Suprapubic skin (tissue), 3 donors: ENCODE measurements around the gene DPM3.

Experiments used
- CTCF ChIP-seq, 2 donors: fragments of 200-600 bp in 1 of 2; fragments of 450-650 bp in 1 of 2; sonication (generic) in 1 of 2; IDR thresholded peaks; one replicate each; pipeline ENCODE4 v1.5.1; 2016 to 2019; ENCODE audit warnings: antibody characterized with exemption in 2 of 2, mild to moderate bottlenecking in 1 of 2, moderate library complexity in 1 of 2
- POLR2AphosphoS5 ChIP-seq, 3 donors: sonication (generic); formaldehyde crosslinking; IDR thresholded peaks; one replicate each; pipeline ENCODE4 v1.6.1; 2017; ENCODE audit warnings: antibody characterized with exemption in 3 of 3

DNA sequence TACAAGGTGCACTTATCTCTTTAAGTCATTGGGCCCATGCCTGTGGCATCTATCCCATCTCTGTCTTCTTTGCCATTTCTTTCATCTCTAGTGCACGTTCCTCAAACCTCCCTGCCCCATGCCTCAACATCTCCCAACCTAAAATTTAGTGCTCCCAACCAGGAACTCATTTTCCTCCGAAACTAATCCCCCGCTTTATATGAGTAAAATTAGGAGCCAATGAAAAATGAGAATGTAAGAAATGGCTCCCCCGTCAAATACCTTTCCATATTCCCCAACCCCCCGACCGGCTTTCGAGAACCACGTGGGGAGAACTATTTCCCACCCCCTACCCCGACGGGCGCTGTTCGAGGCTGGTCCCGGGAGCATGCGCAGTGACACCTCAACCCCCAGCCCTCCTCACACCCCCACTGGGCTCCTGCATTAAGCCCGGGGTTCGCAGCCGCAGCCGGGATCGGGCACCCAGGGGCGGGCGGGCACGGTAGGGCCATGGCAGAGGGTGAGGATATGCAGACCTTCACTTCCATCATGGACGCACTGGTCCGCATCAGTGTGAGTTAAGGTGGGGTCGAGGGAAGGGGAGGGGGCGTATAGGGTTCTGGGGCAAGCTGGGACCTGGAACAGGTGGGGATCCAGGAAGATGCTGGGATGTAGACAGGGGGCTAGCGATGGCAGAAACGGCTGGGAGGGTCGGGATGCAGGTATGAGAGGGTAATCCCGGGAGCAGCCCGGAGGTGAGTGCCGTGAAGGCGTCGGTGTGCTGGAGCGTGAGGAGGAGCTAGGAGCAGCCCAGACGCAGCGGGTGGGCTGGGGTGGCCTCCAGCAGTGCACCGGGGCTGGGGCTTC lies 33.4 kb upstream of the DPM3 start, which contains the start of gene TRIM46:
- no peak for TF ChIP-seq CTCF (IDR thresholded peaks at IDR 0.05)
- no peak for TF ChIP-seq POLR2AphosphoS5 (IDR thresholded peaks at IDR 0.05)
